ENCODE data around the gene TMEM192. TPM values are rescaled to one million over a fixed set of nuclear protein-coding genes. Genes with fewer than 3 reads are reported as not detected.
"Not testable (repeated sequence)": the region's sequence is repeated elsewhere in the genome, so short reads cannot be mapped to it uniquely, and the experiment has no call there.

Gene TMEM192
- total and polyA plus RNA-seq, 11 donors, result 6.5 to 21.1 (median 17.7) TPM

- no peaks in the 10 kb centered on the region for H3K9me3 ChIP-seq
- H3K36me3 ChIP-seq, result no peaks in the 10 kb centered on the region
- WGBS, 4 donors, result 53 to 70% (median 68%) methylated on average over 3 of the region's 3 CpGs
- peaks cover 0 to 5% (median 0%) of the 10 kb centered on the region in 9 donors for H3K27me3 ChIP-seq
- no peak overlapping the region for H3K27ac ChIP-seq
- no peak for TF ChIP-seq POLR2A (IDR thresholded peaks at IDR 0.05)
- no peak for TF ChIP-seq CTCF (IDR thresholded peaks at IDR 0.05)
- no peak overlapping the region for H3K4me3 ChIP-seq
- no peak for ATAC-seq
- no peak for DNase-seq
- intact Hi-C loops (cut with DNase I), result loop anchor here in 9 of 10 donors (1.0 to 10.0 kb wide), 7 partner anchors 197 to 335 kb away; partner anchors contain the start of gene MSMO1 (in 1 of the 9)
- H3K4me1 ChIP-seq, result peaks cover 0 to 19% (median 0%) of the 10 kb centered on the region in 12 donors
Observed at GRCh38 chr4:165129924-165130323, 17.3 kb upstream of the TMEM192 start.

GRCh38 chr4:165125869-165126499 is 13.3 kb upstream of the TMEM192 start:
- H3K27ac ChIP-seq; H3K4me3 ChIP-seq; H3K9me3 ChIP-seq; H3K27me3 ChIP-seq; H3K4me1 ChIP-seq; ATAC-seq; H3K36me3 ChIP-seq; DNase-seq; intact Hi-C loops (cut with DNase I): not testable (repeated sequence)
- whole genome bisulfite sequencing, 4 donors, result 94 to 98% (median 96%) methylated on average over 24 to 40 of the region's 40 CpGs

- Histone ChIP-seq H3K4me1 (no peaks in the 10 kb centered on the region), H3K27me3 (peaks cover 0 to 5% (median 0%) of the 10 kb centered on the region in 9 donors), H3K36me3 (no peaks in the 10 kb centered on the region), H3K27ac (no peak overlapping the region), H3K4me3 (no peak overlapping the region), H3K9me3 (no peaks in the 10 kb centered on the region)
- 64 to 76% (median 68%) methylated on average over 5 of the region's 5 CpGs for WGBS, 4 donors
- ATAC-seq (no peak), DNase-seq (no peak)
- TF ChIP-seq CTCF (IDR thresholded peaks at IDR 0.05) (no peak), POLR2A (IDR thresholded peaks at IDR 0.05) (no peak)
- intact Hi-C loops (cut with DNase I), result no loop called here
Observed at GRCh38 chr4:165124488-165124887, 11.8 kb upstream of the TMEM192 start.

- H3K4me1 ChIP-seq, result peaks cover 0 to 5% (median 3%) of the 10 kb centered on the region in 12 donors
- no peak overlapping the region for H3K4me3 ChIP-seq
- no peak for ATAC-seq
- peaks cover 0 to 6% (median 0%) of the 10 kb centered on the region in 9 donors for H3K27me3 ChIP-seq
- WGBS, 4 donors, result 40 to 63% (median 56%) methylated on average over 4 of the region's 4 CpGs
- H3K36me3 ChIP-seq, result no peaks in the 10 kb centered on the region
- TF ChIP-seq CTCF (IDR thresholded peaks at IDR 0.05) (no peak), POLR2A (IDR thresholded peaks at IDR 0.05) (no peak)
- DNase-seq, result no peak
- H3K9me3 ChIP-seq, result no peaks in the 10 kb centered on the region
- no peak overlapping the region for H3K27ac ChIP-seq
- intact Hi-C loops (cut with DNase I), result no loop called here
Observed at GRCh38 chr4:165118256-165118909, 5.7 kb upstream of the TMEM192 start.
